ENCODE results near the gene GFM2.

GRCh38 chr5:74766418-74766848 lies 484 bp downstream of the GFM2 start:
- TF ChIP-seq CTCF (conservative IDR thresholded peaks at IDR 0.05 in 1 of 2, IDR thresholded peaks at IDR 0.05 in 1 of 2; ENCODE audit: low read depth in 1 of 2, low read length in 2 of 2), result peak in 1 of 2 donors; percentile 53
- TF ChIP-seq EZH2 (IDR thresholded peaks at IDR 0.05; ENCODE audit: low read length, missing control alignments), result no peak
